Endometrium (tissue), 2 donors: ENCODE measurements around the gene EMILIN2.
"Not testable (repeated sequence)": the region's sequence is repeated elsewhere in the genome, so short reads cannot be mapped to it uniquely, and the experiment has no call there.

Source experiments
- FAIRE-seq: peaks from 2 replicates; lab custom pipeline; 2012; peaks lifted over from hg19 to GRCh38; lab: Jason Lieb, UNC
- donor health status: control.
- donor health status: control.

EMILIN2 gene

GRCh38 chr18:2846636-2847316, at the start of gene EMILIN2:
TSS of gene EMILIN2 (plus strand) at chr18:2847006. CDS start at chr18:2847189, 183 bp downstream.
- no peak for FAIRE-seq

- no peak for FAIRE-seq
These were observed 48.9 kb upstream of the EMILIN2 start for GRCh38 chr18:2797951-2798350.

- FAIRE-seq = no peak
These were observed 47.4 kb upstream of the EMILIN2 start for GRCh38 chr18:2799369-2799768.

GRCh38 chr18:2805970-2806943, 40.5 kb upstream of the EMILIN2 start:
- no peak for FAIRE-seq

- not testable (repeated sequence) for FAIRE-seq
These were observed 38.2 kb upstream of the EMILIN2 start for GRCh38 chr18:2808640-2809039.

- not testable (repeated sequence) for FAIRE-seq
These were observed 37.1 kb upstream of the EMILIN2 start for GRCh38 chr18:2809666-2810183.

- FAIRE-seq = no peak
These were observed 35.4 kb upstream of the EMILIN2 start for GRCh38 chr18:2811416-2811815.

- no peak for FAIRE-seq
These were observed 31.9 kb upstream of the EMILIN2 start for GRCh38 chr18:2814928-2815327.

GRCh38 chr18:2818281-2818680, 28.5 kb upstream of the EMILIN2 start:
- FAIRE-seq = no peak

- FAIRE-seq = no peak
These were observed 25.1 kb upstream of the EMILIN2 start for GRCh38 chr18:2821695-2822094.

- no peak for FAIRE-seq
These were observed 24.4 kb upstream of the EMILIN2 start for GRCh38 chr18:2822213-2822921.

GRCh38 chr18:2823202-2823601, 23.6 kb upstream of the EMILIN2 start:
- no peak for FAIRE-seq

GRCh38 chr18:2823966-2824365, 22.8 kb upstream of the EMILIN2 start:
- FAIRE-seq = no peak

- FAIRE-seq = no peak
These were observed 21.9 kb upstream of the EMILIN2 start for GRCh38 chr18:2824865-2825264.

GRCh38 chr18:2825613-2826175, 21.1 kb upstream of the EMILIN2 start:
- no peak for FAIRE-seq

- no peak for FAIRE-seq
These were observed 20.2 kb upstream of the EMILIN2 start for GRCh38 chr18:2826581-2826980.

GRCh38 chr18:2827061-2827460, 19.7 kb upstream of the EMILIN2 start:
- FAIRE-seq = peak; percentile 21

- FAIRE-seq = not testable (repeated sequence)
These were observed 10.7 kb upstream of the EMILIN2 start for GRCh38 chr18:2836118-2836517.

GRCh38 chr18:2837290-2837689, 9.5 kb upstream of the EMILIN2 start:
- not testable (repeated sequence) for FAIRE-seq

- FAIRE-seq = no peak
These were observed 7.6 kb upstream of the EMILIN2 start for GRCh38 chr18:2839202-2839601.

- no peak for FAIRE-seq
These were observed 6.3 kb upstream of the EMILIN2 start for GRCh38 chr18:2840521-2840920.

- no peak for FAIRE-seq
These were observed 3.7 kb upstream of the EMILIN2 start for GRCh38 chr18:2843146-2843545.
